HG02610 (cell line): ENCODE data around the gene GINS1.

ENCODE experiments used
- ATAC-seq: cut with Tn5 transposase; IDR thresholded peaks from one replicate; pipeline ENCODE4 v1.9.1; 2021; ENCODE audit warnings: mild to moderate bottlenecking, moderate library complexity; ENCODE audit not compliant: unreplicated experiment

Gene GINS1

DNA sequence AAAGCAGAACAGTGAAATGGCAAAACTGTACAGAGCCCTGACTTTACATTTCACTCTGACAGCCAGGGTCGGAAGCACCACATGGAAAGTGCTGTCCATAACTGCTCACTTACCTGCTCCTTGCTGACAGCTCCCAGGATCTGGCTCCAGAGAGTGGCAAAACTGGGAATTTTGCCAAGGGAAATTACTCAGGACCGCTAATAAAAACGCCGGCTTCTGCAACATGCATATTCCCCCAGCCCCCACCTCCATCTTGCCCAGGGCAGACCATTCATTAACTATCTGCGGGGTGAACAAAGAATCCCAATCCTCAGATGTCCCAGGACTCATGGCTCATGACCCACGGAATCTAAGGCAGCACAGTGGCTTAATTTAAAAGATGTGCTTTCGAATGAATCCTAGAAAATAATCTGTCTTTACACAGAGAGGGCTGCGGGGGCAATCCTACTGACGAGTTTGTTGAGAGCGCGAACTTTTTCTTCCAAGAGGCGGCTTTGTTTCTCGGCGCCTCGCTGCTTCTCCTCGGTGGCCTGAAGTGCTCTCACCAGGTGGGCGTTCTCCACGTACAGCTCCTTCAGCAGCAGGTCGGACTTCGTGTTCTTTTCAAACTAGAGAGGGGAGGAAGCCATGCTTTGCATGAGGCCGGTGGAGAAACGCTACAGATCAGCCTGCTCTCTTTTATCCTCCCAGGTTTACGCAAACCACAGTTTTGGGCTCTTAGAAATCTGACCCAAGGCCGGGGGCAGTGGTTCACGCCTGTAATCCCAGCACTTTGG, 45.8 kb downstream of the GINS1 start:
- ATAC-seq = no peak

DNA sequence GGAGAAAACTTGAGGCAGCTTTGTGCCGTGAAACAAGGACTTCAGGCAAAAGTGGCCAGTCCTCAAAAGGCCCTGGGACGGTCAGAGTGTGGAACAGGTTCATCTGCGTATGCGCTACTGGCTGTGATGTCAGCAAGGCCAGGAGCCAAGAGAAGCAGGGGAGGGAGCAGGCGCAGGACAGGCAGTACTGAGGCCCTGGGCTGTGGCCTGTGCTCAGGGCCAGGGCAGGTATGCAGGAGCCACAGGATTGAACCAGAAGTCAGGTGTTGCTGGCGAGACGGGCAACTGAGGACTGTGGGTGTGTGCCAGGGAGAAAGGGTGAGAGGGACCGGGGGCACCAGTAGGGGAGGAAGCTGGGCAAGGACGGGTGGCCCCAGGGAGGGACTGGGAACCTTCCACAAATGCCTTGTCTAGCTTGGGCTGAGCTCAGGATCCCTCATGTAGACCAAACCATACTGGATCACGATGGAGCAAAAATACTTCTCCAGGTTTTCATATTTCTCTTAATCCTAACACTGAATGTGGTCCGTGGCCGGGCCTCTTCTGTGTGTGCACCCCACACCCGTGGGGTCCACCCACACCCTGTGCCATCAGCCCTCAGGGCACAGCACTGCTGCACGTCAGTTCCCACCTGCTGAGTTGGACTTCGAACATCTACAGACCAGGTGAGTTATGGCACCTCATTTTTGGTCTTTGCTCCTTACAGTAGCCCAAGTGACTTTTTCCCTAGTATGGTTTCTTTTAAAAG, 46.9 kb downstream of the GINS1 start:
- no peak for ATAC-seq

DNA sequence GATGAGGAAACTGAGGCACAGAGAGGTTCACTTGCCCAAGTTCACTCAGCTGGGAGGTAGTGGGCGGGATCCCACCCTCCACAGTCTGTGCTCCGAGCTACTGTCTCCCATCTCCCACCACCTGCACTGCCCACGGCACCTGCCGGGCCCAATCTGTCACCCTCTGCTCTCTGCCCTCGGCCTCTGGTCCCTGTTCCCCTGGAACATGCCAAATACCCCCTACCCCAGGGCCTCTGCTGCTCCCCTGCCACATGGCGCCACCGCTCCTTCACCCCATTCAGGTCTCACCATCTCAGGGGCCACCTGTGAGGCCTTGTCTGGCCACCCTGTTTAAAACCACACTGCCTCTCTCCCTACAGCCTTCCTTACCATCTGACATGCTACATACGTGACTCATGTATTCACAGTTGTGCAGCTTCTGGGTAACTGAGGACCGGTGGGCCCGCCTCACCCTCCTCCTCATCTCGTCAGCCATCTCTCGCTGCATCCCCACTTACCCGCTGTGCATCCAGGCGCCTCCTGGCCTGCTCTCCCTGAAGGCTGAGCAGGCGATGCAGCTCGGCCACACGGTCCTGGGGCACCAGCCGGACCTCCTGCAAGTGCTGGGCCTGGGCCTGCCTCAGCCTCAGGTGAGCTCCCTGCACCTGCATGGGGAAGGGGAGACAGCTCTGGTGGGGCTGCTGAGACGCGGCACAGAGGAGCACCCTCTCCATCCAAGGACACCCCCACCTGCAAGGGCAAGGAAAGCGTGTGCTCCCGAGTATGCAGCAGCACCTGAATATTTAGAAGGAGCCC, 50.6 kb downstream of the GINS1 start:
- ATAC-seq = no peak

DNA sequence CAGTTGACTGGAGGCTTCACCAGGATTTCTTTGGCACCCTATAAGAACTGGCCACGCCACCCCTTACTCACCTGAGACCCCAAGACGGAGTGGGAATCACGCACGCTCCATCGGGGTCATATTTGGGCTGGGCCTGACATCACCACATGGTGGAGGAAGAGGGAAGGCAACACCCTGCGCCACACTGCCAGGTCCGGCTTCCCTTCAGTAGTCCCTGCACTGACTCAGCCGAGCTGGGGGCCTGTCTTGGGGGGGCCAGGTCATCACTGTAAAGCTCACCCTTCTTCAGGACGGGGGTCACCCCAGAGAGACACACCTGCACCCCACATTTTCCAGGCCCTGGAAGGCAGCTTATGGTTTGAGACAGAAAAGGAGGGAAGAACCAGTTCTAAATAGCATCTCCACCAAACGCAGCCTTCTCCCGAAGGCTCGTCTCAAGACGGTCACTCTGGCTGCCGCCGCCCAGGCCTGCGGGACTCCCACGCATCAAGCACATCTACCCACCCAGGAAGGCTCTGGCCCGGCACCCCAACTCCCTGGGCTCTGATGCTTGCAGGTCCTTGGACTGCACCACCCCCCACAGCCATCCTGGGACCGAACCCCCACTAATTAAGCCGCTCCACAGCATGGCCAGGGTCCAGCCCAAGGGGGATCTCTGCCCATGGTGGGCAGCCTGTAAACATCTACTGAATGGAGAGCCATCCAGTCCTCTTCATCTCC, 51.8 kb downstream of the GINS1 start:
- ATAC-seq = no peak

DNA sequence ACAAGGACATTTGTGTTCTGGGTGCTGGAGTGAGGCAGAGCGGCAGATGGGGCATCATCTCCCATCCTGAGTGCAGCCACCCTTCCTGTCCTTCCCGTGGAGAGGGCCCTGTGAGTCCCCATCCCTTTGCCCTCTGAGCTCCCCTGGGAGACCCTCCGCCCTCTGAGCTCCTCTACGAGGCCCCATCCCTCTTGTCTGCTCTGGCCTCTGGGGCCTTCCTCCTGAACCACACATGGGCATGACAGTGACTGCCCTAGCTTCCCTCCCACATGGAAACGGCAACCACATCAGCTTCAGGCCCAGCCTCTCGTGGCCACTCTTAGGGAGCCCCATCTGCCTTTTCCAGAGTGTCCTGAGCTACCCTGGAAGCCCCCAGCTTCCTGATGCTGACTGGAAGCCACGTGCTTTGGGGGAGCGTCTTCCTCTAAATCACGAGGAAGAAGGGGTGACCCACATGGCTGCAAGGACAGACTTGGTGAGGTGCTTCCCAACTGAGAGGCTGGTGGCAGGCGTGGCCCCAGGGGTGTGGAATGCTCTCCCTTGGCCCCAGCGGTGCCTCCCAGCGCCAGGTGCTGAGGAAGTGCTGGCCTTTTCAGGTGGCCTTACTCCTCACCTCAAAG, 52.6 kb downstream of the GINS1 start:
- ATAC-seq = no peak

DNA sequence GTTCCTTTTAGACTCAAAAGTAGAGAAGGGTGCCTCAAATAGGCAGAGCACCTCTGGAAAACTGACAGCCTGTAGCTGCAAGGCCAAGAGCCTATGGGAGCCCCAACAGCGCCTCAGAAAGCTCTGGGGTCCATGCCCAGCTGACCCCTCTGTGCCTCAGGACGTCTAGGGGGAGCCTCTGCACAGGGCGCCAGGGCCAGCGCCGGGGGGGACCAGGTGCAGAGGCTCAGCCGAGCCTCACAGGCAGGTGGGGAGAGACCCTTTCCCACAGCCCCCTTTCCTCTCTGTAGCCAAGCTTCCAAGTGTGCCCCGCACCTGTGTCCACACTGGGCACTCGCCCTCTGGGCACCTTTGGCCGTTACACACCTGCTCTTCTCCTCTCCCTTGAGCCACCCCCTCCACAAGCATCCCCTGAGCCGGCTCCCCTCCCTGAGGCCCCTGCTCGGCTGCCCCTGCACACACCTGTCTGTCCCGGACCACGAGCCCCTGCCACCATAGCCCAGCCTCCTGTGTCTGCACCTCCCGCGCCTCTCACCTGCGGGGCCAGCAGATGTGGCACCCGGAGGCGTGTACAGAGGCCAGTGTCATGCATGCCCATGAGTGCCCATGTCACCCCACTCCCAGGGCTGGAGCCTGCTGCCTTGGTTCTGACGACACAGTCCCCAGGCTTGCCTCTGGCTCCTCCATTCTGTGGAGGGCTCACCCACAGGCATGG, 53.2 kb downstream of the GINS1 start:
- no peak for ATAC-seq

DNA sequence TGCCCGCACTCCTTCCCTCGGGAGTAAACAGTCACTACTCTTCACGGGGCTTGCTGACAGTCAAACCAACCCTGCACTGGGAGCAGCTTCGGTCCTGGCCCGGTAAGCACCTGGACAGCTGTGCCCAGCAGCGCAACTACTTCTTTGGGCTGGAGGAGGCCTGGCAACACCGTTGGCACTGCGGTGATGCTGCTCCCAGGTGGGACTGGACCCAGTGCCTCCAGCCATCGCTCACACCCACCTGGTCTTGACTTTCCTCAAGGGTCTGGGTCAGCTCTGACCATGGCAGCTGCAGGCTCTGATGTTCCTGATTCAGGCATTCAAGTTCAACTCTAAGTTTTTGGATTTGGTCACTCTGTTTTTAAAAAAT, 53.8 kb downstream of the GINS1 start:
- ATAC-seq = no peak

DNA sequence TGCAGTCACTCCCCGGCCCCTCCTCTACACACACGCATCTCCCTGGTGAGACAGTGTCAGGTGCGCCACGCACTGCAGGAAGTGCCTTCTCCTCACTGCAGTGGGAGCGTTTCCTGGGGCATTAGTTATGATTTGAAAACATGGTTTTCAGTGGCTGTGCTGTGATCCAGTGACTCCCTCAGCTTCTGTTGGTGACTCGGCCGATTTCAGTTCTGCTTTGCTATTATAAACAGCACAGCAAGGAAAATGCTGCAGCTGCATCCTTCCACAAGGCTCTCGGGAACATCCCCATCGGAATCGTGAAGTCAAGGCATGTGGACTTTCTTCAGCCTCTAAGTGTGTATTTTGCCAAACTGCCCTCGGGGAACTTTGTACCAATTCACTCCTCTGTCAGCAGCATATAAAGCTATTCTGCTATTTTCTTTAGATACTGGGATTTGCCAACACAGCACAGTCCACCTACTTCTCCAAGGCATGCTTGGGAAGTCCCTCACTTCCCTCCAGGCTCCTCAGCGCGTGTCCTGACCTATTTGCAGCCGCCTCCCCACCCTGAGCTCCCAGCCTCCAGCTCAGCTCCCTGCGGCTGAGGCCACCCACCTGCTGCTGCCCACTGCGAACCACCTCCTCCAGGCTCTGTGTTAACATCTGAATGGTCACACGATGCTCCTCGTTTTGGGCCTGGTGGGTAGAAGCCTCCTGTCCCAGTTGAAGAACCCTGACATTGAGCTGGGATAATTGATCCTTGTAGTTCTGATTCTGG, 54.5 kb downstream of the GINS1 start:
- peak; percentile 41 for ATAC-seq

DNA sequence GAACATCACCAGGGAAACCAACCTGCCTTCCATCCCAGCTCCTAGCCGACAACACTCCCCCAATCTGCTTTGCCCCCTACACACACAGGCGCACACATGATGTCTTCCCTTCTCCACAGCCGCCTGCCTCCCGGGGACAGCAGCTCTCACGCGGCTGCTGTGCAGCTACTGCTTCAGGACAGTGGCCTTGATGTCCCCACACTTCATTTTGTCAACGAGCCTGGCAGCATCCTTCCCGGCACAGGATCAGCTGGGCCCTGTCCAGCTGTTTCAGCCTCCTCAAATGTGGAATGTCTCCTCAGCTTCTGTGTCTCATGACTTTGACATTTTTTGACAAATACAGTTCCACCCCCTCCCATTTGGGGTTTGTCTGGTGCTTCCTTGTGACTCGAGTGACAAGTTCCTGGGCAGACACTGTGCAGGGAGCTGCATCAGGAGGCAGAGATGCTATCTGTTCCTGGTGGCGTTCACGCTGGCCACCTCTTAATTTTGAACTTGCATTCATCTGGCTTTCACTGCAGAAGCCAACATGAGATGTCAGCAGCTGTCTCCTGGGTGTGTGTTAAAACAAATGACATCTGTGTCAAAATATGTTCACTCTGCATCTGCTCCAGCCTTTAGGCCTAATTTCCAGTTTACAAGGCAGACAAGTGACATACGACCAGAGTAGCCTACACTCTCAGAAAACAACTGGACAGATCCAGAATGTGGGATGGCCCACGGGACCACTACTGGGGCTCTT, 57.2 kb downstream of the GINS1 start:
- ATAC-seq = no peak

DNA sequence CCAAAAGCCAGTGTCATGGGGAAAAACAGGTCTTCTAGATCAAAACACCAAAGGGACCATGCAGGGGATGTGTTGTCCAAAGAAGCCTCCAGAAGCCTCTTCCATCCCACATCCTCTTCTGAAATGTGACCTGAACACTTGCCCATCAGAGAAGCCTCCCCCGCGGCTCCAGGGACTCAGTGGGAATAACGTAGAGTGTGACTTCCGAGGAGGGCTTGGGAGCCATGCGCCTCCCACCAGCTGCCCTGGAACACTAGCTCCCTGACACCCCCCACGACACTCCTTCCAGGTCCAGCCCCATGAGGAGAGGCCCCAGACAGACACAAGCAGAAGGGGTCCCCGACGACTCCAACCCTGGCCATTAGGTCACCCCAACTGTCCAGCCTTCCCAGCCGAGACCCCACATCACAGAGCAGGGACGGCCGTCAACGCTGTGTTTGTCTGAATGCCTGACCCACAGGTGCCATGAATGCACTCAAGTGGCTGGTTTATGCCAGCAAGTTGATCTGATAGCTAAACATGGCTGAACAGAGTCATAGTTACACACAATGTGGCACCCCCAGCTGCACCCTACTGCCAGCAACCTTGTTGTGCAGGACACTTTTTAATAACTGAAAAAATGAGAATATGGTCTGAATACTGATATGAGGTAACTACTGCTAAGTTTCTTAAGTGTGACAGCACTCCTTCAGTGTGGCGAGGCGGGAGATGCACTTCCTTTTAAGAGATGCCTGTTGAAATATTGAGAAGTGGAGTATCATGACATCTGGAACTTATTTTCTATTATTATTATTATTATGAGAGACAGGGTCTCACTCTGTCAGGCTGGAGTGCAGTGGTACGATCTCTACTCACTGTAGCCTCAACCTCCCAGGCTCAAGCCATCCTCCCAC, 58.0 kb downstream of the GINS1 start:
- ATAC-seq = no peak

DNA sequence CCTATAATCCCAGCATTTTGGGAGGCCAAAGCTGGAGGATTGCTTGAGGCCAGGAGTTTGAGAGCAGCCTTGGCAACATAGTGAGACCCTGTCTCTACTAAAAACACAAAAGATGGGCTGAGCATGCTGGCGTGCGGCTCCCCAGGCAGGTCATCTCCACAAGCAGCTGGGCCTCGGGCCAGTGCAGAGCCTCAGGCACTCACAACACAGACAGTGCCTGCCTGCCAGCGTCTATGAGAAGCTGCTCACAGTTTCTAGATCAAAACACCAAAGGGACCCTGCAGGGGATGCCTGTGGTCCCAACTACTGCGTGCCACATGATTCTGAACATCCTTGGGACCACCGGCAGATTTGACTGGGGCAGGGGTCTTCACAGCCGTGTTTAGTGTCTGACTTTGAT, 59.4 kb downstream of the GINS1 start:
- no peak for ATAC-seq

DNA sequence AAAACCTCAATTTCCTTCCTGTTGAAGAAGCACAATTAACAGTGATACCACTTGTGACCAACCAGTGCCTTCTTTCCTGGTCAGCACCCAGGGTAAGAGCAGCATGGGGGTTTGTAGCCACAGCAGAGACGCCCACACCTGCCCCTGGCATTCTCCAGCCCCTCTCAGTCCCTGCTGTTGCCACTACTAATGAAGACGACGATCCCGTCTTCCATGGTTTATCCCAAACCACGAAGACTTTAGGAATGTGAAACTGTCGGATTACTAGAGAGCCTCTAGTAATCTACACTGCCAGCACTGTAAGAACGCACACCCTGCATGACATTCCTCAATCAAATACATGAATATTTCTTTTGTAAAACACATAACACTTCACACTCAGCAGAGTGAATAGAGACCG, 60.0 kb downstream of the GINS1 start:
- no peak for ATAC-seq

DNA sequence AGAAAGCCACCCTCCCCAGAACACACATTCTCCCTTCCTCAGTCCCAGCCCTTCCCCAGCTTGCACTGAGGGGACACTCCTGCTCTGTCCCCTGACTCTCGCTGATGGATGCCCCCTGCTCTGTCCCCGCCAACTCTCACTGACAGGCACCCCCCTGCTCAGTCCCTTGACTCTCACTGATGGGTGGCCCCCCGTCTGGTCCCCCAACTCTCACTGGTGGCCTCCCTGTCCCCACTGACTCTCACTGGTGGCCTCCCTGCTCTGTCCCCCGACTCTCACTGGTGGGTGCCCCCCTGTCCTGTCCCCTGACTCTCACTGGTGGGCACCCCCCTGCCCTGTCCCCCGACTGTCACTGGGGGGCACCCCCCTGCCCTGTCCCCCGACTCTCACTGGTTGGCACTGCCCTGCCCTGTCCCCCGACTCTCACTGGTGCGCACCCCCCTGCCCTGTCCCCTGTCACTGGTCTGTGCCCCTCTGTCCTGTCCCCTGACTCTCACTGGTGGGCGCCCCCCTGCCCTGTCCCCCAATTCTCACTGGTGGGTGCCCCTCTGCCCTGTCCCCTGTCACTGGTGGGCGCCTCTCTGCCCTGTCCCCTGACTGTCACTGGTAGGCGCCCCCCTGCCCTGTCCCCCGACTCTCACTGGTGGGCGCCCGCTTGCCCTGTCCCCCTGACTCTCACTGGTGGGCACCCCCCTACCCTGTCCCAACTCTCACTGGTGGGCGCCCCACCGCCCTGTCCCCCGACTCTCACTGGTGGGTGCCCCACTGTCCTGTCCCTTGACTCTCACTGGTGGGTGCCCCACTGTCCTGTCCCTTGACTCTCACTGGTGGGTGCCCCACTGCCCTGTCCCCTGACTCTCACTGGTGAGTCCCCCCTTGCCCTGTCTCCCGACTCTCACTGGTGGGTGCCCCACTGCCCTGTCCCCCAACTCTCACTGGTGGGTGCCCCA, 60.9 kb downstream of the GINS1 start:
- no peak for ATAC-seq

DNA sequence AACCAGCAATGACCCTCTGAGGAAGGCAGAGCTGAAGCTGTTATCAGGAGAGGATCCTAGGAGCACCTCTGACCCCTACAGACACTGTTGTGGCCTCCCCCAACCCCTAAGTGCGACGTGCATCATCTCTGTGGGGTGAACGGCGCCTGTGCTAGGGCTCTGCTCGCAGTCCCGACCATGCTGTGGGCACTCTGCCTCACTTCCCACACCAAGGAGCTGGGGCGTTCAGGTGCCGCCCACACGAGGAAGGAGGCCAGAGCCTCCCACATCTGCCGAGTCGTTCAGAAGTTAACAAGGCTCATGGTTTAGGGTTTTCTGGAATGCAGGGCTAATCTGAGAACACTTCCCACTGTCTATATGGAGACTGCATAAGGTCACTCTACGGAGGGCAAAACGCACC, 62.1 kb downstream of the GINS1 start:
- no peak for ATAC-seq

DNA sequence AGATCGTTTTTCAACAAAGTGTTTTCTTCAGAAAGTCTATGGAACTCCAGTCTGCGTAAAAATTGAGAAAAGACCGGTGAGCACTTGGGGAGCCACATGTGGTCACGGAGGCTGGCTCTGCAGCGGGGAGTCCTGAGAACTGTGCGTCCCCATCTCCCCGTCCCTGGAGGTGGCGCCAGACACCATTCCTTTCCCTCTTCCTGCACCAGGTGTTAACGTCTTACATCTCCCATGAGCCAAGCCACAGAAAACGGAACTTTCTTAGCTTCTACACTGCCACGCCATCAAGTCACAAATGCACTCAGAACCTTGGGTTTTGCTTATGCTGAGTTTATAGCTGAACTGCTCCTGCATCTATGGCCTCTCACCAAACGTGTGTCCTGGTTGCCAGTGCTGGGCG, 62.6 kb downstream of the GINS1 start:
- ATAC-seq = peak; percentile 68

DNA sequence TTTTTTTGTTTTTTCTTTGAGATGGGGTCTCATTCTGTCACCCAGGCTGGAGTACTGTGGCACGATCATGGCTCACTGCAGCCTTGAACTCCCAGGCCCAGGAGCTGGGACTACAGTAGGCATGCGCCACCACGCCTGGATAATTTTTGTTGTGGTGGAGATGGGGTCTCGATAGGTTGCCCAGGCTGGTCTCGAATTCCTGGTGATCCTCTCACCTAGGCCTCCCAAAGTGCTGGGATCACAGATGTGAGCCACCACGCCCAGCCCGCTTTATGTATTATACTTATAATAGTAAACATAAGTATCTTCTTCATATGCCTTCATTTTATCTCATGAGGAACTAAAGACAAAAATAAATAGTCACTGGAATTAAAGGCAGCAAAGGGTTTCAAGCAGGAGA, 63.5 kb downstream of the GINS1 start:
- no peak for ATAC-seq
